ENCODE measurements around the gene CEP85. TPM values are rescaled to one million over a fixed set of nuclear protein-coding genes. Genes with fewer than 3 reads are reported as not detected.

Gene CEP85
- total and polyA plus RNA-seq, 2 of the 13 experiments (the other 11 are each of a cell fraction or from before 2014, with no cell fraction given): 16.1 to 26.7 TPM

GRCh38 chr1:26279456-26280332, 45.7 kb downstream of the CEP85 start, which contains the start of gene SH3BGRL3 (continued):
- TF ChIP-seq ZNF292 (CRISPR knock-in tag; IDR thresholded peaks at IDR 0.05; ENCODE audit: borderline replicate concordance, low read depth) (no peak), U2AF2 (IDR thresholded peaks at IDR 0.05; ENCODE audit: low read depth, low read length) (no peak), RARA (CRISPR knock-in tag; IDR thresholded peaks at IDR 0.05) (no peak), ELF4 (CRISPR knock-in tag; IDR thresholded peaks at IDR 0.05; ENCODE audit: borderline replicate concordance) (no peak), SATB2 (CRISPR knock-in tag; IDR thresholded peaks at IDR 0.05) (no peak), E2F2 (CRISPR knock-in tag; IDR thresholded peaks at IDR 0.05; ENCODE audit: borderline replicate concordance) (no peak), ZBTB7B (CRISPR knock-in tag; IDR thresholded peaks at IDR 0.05) (no peak), ZNF776 (CRISPR knock-in tag; IDR thresholded peaks at IDR 0.05) (no peak; the same call in 1 of the 2 replicates), KDM5B (CRISPR knock-in tag; IDR thresholded peaks at IDR 0.05; ENCODE audit: borderline replicate concordance) (peak; percentile 40; the same call in 1 of the 2 replicates), KLF16 (CRISPR knock-in tag; IDR thresholded peaks at IDR 0.05) (peak in 1 of 2 experiments; percentile 62; a peak in 2 of 4 replicates), ZNF160 (CRISPR knock-in tag; IDR thresholded peaks at IDR 0.05) (no peak), KLF11 (CRISPR knock-in tag; IDR thresholded peaks at IDR 0.05) (no peak), FOXO1 (CRISPR knock-in tag; IDR thresholded peaks at IDR 0.05) (peak; percentile 31), MYC (CRISPR knock-in tag; IDR thresholded peaks at IDR 0.05; ENCODE audit: borderline replicate concordance) (peak; percentile 50; the same call in 1 of the 2 replicates), EED (CRISPR knock-in tag; IDR thresholded peaks at IDR 0.05) (0 out of 2 replicates have a peak, but pooled peaks have one; percentile 27), MEIS1 (CRISPR knock-in tag; IDR thresholded peaks at IDR 0.05; ENCODE audit: borderline replicate concordance) (peak; percentile 28; the same call in 1 of the 2 replicates), ZNF282 (IDR thresholded peaks at IDR 0.05; ENCODE audit: partially characterized antibody) (no peak), LRRFIP1 (CRISPR knock-in tag; conservative IDR thresholded peaks at IDR 0.05) (no peak), CHD4 (IDR thresholded peaks at IDR 0.05; ENCODE audit: borderline replicate concordance, low read length) (no peak), ARHGAP35 (CRISPR knock-in tag; IDR thresholded peaks at IDR 0.05; ENCODE audit: borderline replicate concordance) (peak; percentile 87; the same call in 1 of the 2 replicates)
- TF ChIP-seq, protein P1, sequence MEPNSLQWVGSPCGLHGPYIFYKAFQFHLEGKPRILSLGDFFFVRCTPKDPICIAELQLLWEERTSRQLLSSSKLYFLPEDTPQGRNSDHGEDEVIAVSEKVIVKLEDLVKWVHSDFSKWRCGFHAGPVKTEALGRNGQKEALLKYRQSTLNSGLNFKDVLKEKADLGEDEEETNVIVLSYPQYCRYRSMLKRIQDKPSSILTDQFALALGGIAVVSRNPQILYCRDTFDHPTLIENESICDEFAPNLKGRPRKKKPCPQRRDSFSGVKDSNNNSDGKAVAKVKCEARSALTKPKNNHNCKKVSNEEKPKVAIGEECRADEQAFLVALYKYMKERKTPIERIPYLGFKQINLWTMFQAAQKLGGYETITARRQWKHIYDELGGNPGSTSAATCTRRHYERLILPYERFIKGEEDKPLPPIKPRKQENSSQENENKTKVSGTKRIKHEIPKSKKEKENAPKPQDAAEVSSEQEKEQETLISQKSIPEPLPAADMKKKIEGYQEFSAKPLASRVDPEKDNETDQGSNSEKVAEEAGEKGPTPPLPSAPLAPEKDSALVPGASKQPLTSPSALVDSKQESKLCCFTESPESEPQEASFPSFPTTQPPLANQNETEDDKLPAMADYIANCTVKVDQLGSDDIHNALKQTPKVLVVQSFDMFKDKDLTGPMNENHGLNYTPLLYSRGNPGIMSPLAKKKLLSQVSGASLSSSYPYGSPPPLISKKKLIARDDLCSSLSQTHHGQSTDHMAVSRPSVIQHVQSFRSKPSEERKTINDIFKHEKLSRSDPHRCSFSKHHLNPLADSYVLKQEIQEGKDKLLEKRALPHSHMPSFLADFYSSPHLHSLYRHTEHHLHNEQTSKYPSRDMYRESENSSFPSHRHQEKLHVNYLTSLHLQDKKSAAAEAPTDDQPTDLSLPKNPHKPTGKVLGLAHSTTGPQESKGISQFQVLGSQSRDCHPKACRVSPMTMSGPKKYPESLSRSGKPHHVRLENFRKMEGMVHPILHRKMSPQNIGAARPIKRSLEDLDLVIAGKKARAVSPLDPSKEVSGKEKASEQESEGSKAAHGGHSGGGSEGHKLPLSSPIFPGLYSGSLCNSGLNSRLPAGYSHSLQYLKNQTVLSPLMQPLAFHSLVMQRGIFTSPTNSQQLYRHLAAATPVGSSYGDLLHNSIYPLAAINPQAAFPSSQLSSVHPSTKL (CRISPR knock-in tag; IDR thresholded peaks at IDR 0.05): 0 out of 2 replicates have a peak, but pooled peaks have one; percentile 23

Data from HepG2 (cell line).